Measurements from ENCODE around the gene SCUBE1. TPM values are rescaled to one million over a fixed set of nuclear protein-coding genes. Genes with fewer than 3 reads are reported as not detected.

The SCUBE1 gene
- total and polyA plus RNA-seq, 8 donors: 0.31 to 8.0 (median 1.8) TPM

DNA sequence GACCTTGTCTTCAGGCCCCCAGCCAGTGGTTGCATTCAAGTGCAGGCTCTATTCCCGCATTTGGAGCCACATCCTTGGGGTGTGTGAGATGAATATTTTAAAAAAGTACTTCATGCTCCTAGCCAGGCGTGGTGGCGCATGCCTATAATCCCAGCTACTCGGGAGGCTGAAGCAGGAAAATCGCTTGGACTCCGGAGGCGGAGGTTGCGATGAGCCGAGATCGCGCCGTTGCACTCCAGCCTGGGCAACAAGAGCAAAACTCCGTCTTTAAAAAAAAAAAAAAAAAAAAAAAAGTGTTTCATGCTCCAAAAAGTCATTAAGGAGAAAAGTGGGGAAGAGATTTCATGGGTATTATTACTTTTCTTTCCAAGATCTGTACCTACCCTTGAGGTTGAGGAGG is 18.0 kb downstream of the SCUBE1 start:
- Histone ChIP-seq H3K4me1 (peaks cover 0 to 5% (median under 1%) of the 10 kb centered on the region in 4 donors), H3K36me3 (no peaks in the 10 kb centered on the region), H3K27ac (no peak overlapping the region), H3K4me3 (no peak overlapping the region), H3K9me3 (no peaks in the 10 kb centered on the region), H3K27me3 (peaks cover 0 to 7% (median 3%) of the 10 kb centered on the region in 3 donors)
- TF ChIP-seq POLR2AphosphoS5 (IDR thresholded peaks at IDR 0.05) (no peak), EP300 (IDR thresholded peaks at IDR 0.05) (no peak), POLR2A (IDR thresholded peaks at IDR 0.05) (no peak)
- TF ChIP-seq, protein P1, sequence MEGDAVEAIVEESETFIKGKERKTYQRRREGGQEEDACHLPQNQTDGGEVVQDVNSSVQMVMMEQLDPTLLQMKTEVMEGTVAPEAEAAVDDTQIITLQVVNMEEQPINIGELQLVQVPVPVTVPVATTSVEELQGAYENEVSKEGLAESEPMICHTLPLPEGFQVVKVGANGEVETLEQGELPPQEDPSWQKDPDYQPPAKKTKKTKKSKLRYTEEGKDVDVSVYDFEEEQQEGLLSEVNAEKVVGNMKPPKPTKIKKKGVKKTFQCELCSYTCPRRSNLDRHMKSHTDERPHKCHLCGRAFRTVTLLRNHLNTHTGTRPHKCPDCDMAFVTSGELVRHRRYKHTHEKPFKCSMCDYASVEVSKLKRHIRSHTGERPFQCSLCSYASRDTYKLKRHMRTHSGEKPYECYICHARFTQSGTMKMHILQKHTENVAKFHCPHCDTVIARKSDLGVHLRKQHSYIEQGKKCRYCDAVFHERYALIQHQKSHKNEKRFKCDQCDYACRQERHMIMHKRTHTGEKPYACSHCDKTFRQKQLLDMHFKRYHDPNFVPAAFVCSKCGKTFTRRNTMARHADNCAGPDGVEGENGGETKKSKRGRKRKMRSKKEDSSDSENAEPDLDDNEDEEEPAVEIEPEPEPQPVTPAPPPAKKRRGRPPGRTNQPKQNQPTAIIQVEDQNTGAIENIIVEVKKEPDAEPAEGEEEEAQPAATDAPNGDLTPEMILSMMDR (IDR thresholded peaks at IDR 0.05): no peak
- 89 to 93% (median 92%) methylated on average over 13 of the region's 13 CpGs for WGBS, 5 donors
- intact Hi-C loops (cut with DNase I; ENCODE audit: low total_unique reads): no loop called here
- no peak for DNase-seq

DNA sequence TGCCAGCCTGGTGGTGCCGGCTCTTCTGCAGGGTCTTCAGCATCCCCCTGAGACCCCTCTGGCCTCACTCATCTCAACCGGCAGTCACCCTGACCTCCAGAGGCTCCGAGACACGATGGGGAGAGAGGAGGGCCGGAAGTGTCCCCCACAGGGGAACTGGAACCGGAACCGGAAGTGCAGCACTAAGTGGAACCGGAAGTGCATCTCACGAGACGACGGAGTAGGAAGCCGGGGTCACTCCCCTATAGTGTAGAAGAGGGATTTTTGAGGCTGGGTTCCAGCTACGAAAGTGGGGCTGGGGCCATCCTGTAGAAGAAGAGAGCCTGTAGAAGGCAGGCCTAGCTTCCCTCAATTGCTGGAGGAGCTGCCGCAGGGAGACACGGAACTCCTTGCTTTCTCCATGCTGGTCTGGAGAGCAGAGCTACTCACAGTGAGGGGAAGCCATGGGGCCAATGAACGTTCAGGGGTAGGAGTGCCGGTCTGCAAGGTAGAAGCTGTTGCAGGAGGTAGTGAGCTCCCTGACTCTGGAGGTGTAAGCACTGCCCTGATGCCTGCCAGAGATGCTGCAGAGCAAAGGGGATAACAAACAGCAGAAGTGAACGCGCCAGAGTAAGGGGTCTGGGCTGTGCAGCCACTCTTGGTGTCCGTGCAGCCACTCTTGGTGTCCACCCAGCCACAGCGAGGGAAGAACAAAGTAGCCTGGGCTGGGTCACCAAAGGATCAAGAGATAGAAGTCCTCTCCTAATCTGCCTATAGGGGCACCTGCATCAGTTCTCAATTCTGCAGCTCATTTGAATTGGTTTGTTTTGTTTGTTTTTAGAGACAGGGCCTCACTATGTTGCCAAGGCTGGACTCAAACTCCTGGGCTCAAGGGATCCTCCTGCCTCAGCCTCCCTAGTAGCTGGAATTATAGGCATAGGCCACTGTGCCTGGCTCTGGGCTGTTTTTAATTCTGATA is 21.9 kb downstream of the SCUBE1 start:
- no peak for TF ChIP-seq EP300 (IDR thresholded peaks at IDR 0.05)
- no peak for TF ChIP-seq POLR2AphosphoS5 (IDR thresholded peaks at IDR 0.05)
- TF ChIP-seq, protein P1 (IDR thresholded peaks at IDR 0.05): no peak
- Histone ChIP-seq H3K27me3 (peaks cover 0 to 3% (median 0%) of the 10 kb centered on the region in 3 donors), H3K36me3 (no peaks in the 10 kb centered on the region), H3K4me1 (peaks cover 0 to 5% (median 0%) of the 10 kb centered on the region in 4 donors), H3K4me3 (no peak overlapping the region), H3K27ac (no peak overlapping the region), H3K9me3 (no peaks in the 10 kb centered on the region)
- no peak for DNase-seq
- intact Hi-C loops (cut with DNase I; ENCODE audit: low total_unique reads): no loop called here
- 80 to 93% (median 85%) methylated on average over 21 of the region's 21 CpGs for WGBS, 5 donors

DNA sequence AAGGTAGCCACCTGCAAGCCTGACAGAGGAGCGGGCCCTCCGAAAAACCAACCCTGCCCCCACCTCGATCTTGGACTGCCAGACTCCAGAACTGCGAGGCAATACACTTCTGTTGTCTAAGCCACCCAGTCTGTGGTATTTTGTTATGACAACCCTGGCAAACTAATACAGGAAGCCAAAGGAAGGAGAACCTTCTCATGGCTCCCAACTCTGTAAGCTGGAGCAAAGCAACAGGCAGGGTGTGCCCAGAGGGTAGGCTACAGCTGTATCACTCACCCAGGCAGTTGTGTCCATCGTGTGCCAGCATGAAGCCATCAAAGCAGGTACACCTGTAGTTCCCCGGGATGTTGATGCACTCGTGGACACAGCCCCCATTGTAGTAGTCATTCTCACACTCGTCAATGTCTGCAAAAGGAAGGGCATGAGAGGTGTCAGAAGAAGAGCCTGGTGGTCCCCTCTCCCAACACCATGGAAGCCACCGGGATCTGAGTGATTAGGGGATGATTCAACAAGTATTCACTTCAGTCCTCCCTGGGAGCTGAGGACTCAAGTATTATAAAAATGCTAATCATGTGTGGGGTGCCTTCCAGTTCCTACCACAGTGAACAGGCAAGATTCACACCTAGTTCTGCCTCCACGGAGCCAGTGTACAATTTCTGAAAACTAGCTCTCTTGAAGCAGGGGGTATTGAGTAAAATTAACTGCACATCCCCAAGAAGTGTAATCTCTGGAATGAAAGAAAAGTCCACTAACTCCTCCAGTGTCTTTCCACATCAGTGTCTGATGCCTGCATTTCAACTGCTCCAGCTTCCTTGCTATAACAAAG is 23.3 kb downstream of the SCUBE1 start:
- H3K27me3 ChIP-seq: peaks cover 0 to under 1% (median 0%) of the 10 kb centered on the region in 3 donors
- WGBS, 5 donors: 72 to 82% (median 77%) methylated on average over 10 of the region's 10 CpGs
- TF ChIP-seq EP300 (IDR thresholded peaks at IDR 0.05) (no peak), POLR2AphosphoS5 (IDR thresholded peaks at IDR 0.05) (no peak), POLR2A (IDR thresholded peaks at IDR 0.05) (no peak)
- TF ChIP-seq, protein P1 (IDR thresholded peaks at IDR 0.05): no peak
- intact Hi-C loops (cut with DNase I; ENCODE audit: low total_unique reads): no loop called here
- DNase-seq: no peak
- H3K4me3 ChIP-seq: no peak overlapping the region
- H3K27ac ChIP-seq: no peak overlapping the region
- H3K9me3 ChIP-seq: no peaks in the 10 kb centered on the region
- peaks cover 0 to 11% (median 0%) of the 10 kb centered on the region in 4 donors for H3K4me1 ChIP-seq
- no peaks in the 10 kb centered on the region for H3K36me3 ChIP-seq

DNA sequence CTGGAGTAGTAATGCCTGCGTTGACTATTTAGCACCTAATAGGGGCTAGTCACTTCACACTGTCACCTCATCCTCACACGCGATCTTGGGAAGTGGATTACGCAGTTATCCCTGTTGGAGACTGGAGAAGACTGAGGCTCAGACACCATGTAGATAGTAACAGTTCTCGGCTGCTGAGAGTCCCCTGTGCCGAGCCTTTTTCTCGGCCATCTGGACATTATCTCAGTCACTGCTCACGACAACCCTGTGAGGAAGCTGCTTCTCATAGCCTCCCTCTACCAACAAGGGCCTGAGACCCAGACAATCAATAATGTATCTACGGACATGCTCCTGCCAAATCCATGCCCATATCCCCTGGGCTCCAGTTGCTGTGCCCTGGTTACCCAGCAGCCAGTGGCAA is 25.9 kb downstream of the SCUBE1 start:
- Histone ChIP-seq H3K4me3 (no peak overlapping the region), H3K36me3 (no peaks in the 10 kb centered on the region), H3K27ac (no peak overlapping the region), H3K4me1 (peaks cover 0 to 13% (median 6%) of the 10 kb centered on the region in 4 donors), H3K27me3 (no peaks in the 10 kb centered on the region), H3K9me3 (no peaks in the 10 kb centered on the region)
- 74 to 94% (median 89%) methylated on average over 9 of the region's 9 CpGs for WGBS, 5 donors
- no peak for DNase-seq
- intact Hi-C loops (cut with DNase I; ENCODE audit: low total_unique reads): no loop called here
- TF ChIP-seq, protein P1 (IDR thresholded peaks at IDR 0.05): no peak
- no peak for TF ChIP-seq EP300 (IDR thresholded peaks at IDR 0.05)
- TF ChIP-seq POLR2A (IDR thresholded peaks at IDR 0.05): no peak
- TF ChIP-seq POLR2AphosphoS5 (IDR thresholded peaks at IDR 0.05): no peak
